Heart left ventricle (tissue), 13 donors: ENCODE data around the gene ASMTL.

Experiments
- CTCF ChIP-seq, 12 donors: fragments of 200-600 bp; sonication (generic) in 4 of 12; IDR thresholded peaks; one replicate each; pipeline versions ENCODE4 v1.5.0 to v1.8.0; 2018 to 2022; ENCODE audit warnings: antibody characterized with exemption in 12 of 12, mild to moderate bottlenecking in 5 of 12
- POLR2A ChIP-seq, 2 donors: fragments of 450-650 bp; IDR thresholded peaks; one replicate each; pipeline ENCODE4 v1.6.1; 2017; ENCODE audit warnings: antibody characterized with exemption in 2 of 2, mild to moderate bottlenecking in 2 of 2, moderate library complexity in 2 of 2
- donor health status: ischemic (EF 13 %, LVEDD 7.1; RV severe dilation, severe dysfunction).
- donor health status: DM: no; HTN: yes; CAD: no.
- donor health status: DM: no; HTN: no; CAD: no.
- donor health status: ischemic (EF 25% LVEDD 6.9; RV normal size, moderate dysfunction).
- donor health status: ischemic (EF 25% LVEDD 5.7; RV mildly dilated, moderate dysfunction).
- donor health status: ischemic (EF 35%, LVEDD 5.7; RV mildly dilated, moderate dysfunction).
- donor health status: nonischemic (EF 11% LVEDD 7.7; RV severe dilation, severe dysfunction).
- donor health status: DM: yes; HTN: yes; CAD: no.
- donor health status: PGD.
- donor health status: ischemic (EF 29% LVEDD 5.4; RV normal size, mild dysfunction).
- donor health status: nonischemic (EF 23%, LVEDD 6.1; RV moderate dilation, normal function).

- TF ChIP-seq CTCF (IDR thresholded peaks at IDR 0.05): no peak
- no peak for TF ChIP-seq POLR2A (IDR thresholded peaks at IDR 0.05)
These were observed 25.2 kb upstream of the ASMTL start for GRCh38 chrX:1477801-1478458.
